GM23248 (cell line): Measurements from ENCODE around the gene MPPED1. TPM values are rescaled to one million over a fixed set of nuclear protein-coding genes. Genes with fewer than 3 reads are reported as not detected.
A peak's percentile ranks its signal among the peaks of the same experiment; 100 is the strongest.

Experiments used
- DNase-seq: peaks from one replicate; pipeline ENCODE4 v3.0.0-alpha.2; 2015
- H2AFZ ChIP-seq: fragments of 200-600 bp; sonication (generic); 2 replicates; pipeline ENCODE4 v1.6.1; 2016; ENCODE audit warnings: antibody characterized with exemption
- H3F3A ChIP-seq: fragments of 200-600 bp; sonication (generic); 2 replicates; pipeline ENCODE4 v1.6.1; 2016; ENCODE audit warnings: mild to moderate bottlenecking, antibody characterized with exemption, mixed run types; ENCODE audit not compliant: insufficient read depth
- H3K27ac ChIP-seq: fragments of 200-600 bp; sonication (generic); 2 replicates; pipeline ENCODE4 v1.5.1; 2016; ENCODE audit warnings: mild to moderate bottlenecking
- H3K27me3 ChIP-seq: fragments of 200-600 bp; sonication (generic); replicated peaks from 2 replicates; pipeline ENCODE4 v1.6.1; 2016; ENCODE audit warnings: mild to moderate bottlenecking; ENCODE audit not compliant: insufficient read depth
- H3K36me3 ChIP-seq: fragments of 200-600 bp; sonication (generic); 2 replicates; pipeline ENCODE4 v1.6.1; 2016; ENCODE audit warnings: low read depth, mild to moderate bottlenecking
- H3K4me1 ChIP-seq: fragments of 200-600 bp; sonication (generic); 2 replicates; pipeline ENCODE4 v1.6.1; 2016; ENCODE audit warnings: mild to moderate bottlenecking; ENCODE audit not compliant: insufficient read depth
- H3K4me2 ChIP-seq: fragments of 200-600 bp; sonication (generic); one replicate; pipeline ENCODE4 v1.6.1; 2016; ENCODE audit warnings: mild to moderate bottlenecking; ENCODE audit not compliant: unreplicated experiment
- H3K4me3 ChIP-seq: fragments of 200-600 bp; sonication (generic); 2 replicates; pipeline ENCODE4 v1.5.1; 2016; ENCODE audit warnings: mild to moderate bottlenecking
- H3K79me2 ChIP-seq: fragments of 200-600 bp; sonication (generic); 2 replicates; pipeline ENCODE4 v1.6.1; 2016; ENCODE audit warnings: mild to moderate bottlenecking; ENCODE audit not compliant: insufficient read depth
- H3K9ac ChIP-seq: fragments of 200-600 bp; sonication (generic); 2 replicates; pipeline ENCODE4 v1.6.1; 2016; ENCODE audit warnings: mild to moderate bottlenecking
- H3K9me2 ChIP-seq: fragments of 200-600 bp; sonication (generic); 2 replicates; pipeline ENCODE4 v1.6.1; 2016; ENCODE audit warnings: mixed run types, mild to moderate bottlenecking, moderate library complexity; ENCODE audit not compliant: insufficient read depth
- H3K9me3 ChIP-seq: fragments of 200-600 bp; sonication (generic); one replicate; pipeline ENCODE4 v1.6.1; 2017; ENCODE audit warnings: low read depth
- H4K20me1 ChIP-seq: fragments of 200-600 bp; sonication (generic); 2 replicates; pipeline ENCODE4 v1.6.0; 2016; ENCODE audit not compliant: insufficient read depth
- EZH2 ChIP-seq: fragments of 200-600 bp; sonication (generic); IDR thresholded peaks from 2 replicates; pipeline ENCODE4 v1.6.1; 2018; ENCODE audit warnings: antibody characterized with exemption, mild to moderate bottlenecking; ENCODE audit not compliant: insufficient read depth, poor library complexity, severe bottlenecking
- EZH2phosphoT487 ChIP-seq: fragments of 200-600 bp; sonication (generic); IDR thresholded peaks from 2 replicates; pipeline ENCODE4 v1.6.1; 2018; ENCODE audit warnings: antibody characterized with exemption, moderate library complexity, mild to moderate bottlenecking, low read depth; ENCODE audit not compliant: insufficient read depth
- WGBS, 2 experiments: methylation state at CpG; one replicate each; pipeline ENCODE4 v1.1.6; 2015 to 2017; ENCODE audit warnings: low lambda C conversion rate in 2 of 2, low coverage in 1 of 2; ENCODE audit errors: missing lambda C conversion rate in 2 of 2; 5-methylcytosine and 5-hydroxymethylcytosine counted together
- in situ Hi-C: fragments of 300-500 bp; cut with MboI; formaldehyde crosslinking; loops from 2 replicates; pipeline ENCODE4 v1.15.0; 2020
- polyA plus RNA-seq: library from polyadenylated mRNA; unstranded; fragments of >200 nt; fragmentation: Nextera tagmentation; extraction: Ambion mirVana; gene quantifications from 2 replicates; pipeline ENCODE4 v1.2.1, GENCODE V29; 2016
- total RNA-seq: library from RNA; depleted of rRNA; stranded (reverse); fragments of >200 nt; shearing (Covaris generic); gene quantifications from 2 replicates; pipeline ENCODE4 v1.2.3, GENCODE V29; 2014

Gene MPPED1
- total and polyA plus RNA-seq, 2 experiments from 2014 or later, result not detected

DNA sequence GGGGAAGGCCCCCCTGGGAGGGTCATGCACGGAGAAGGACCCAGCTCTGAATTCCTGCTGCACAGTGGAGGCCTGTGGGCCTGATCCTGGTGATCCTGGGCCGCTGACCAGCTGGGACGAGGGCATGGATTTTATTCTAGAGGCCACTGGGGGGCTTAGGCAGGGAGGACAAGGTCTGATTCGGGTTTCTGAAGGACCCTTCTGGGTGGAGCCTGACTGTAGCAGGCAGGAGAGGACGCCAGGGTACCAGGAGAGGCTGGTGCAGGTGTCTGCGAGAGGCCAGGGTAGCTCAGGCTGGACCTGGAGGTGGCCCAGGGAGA, 31.3 kb downstream of the MPPED1 start:
- DNase-seq, result no peak
- H3F3A ChIP-seq, result no peaks in the 10 kb centered on the region

DNA sequence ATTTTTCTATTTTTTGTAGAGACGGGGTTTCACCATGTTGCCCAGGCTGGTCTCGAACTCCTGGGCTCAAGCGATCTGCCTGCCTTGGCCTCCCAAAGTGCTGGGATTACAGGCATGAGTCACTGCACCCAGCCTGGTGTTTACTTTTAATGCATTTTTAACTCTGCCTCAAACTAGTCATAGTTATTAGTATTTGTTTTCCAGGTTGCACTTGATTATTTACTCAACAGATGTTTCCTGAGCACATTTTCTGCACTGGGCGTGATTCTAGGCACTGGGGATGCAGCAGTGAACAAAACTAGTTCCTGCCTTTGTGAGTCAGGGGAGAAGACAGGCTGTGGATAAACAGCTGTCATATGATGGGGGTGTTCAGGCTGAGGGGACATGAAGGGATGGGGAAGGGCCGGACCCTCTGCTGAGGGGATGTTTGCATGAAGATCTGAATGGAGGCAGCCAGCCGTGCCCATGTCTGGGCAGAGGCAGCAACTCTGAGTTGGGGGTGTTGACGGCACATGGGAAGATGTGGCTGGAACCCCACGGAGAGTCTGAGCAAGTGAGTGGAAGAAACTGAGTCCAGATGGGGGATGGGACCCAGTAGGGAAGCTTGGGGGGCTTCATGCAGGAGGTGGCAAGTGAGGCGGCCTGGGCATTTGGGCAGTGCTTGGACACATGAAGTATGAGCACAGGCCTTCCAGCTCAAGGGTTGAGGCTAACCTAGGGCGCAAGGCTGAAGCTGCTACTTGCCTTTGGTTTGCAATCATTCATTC, 34.4 kb downstream of the MPPED1 start:
- 59 to 62% methylated on average over 9 to 10 of the region's 10 CpGs for WGBS, 2 experiments
- no peak for DNase-seq
- Histone ChIP-seq H3K9me2 (no peaks in the 10 kb centered on the region), H3K4me1 (no peaks in the 10 kb centered on the region), H3K9ac (no peak overlapping the region), H3K9me3 (no peaks in the 10 kb centered on the region), H4K20me1 (no peaks in the 10 kb centered on the region), H3K27me3 (0 out of 2 replicates have a peak, but pooled peaks cover 14% of the 10 kb centered on the region), H3K4me2 (no peak overlapping the region), H3K27ac (no peak overlapping the region), H3F3A (no peaks in the 10 kb centered on the region), H3K79me2 (no peaks in the 10 kb centered on the region), H3K4me3 (no peak overlapping the region), H2AFZ (no peak overlapping the region), H3K36me3 (no peaks in the 10 kb centered on the region)
- in situ Hi-C loops, result no loop called here
- TF ChIP-seq EZH2phosphoT487 (no peak), EZH2 (no peak)

More for the DNA sequence above, 31.3 kb downstream of the MPPED1 start:
- H3K4me1 ChIP-seq, result no peaks in the 10 kb centered on the region
- in situ Hi-C loops, result no loop called here
- no peaks in the 10 kb centered on the region for H3K79me2 ChIP-seq
- no peaks in the 10 kb centered on the region for H3K9me2 ChIP-seq
- 0 out of 2 replicates have a peak, but pooled peaks cover 15% of the 10 kb centered on the region for H3K27me3 ChIP-seq
- H3K4me3 ChIP-seq, result no peak overlapping the region
- WGBS, 2 experiments, result 15 to 34% methylated on average over 6 of the region's 6 CpGs
- no peaks in the 10 kb centered on the region for H4K20me1 ChIP-seq
- H3K36me3 ChIP-seq, result no peaks in the 10 kb centered on the region
- no peaks in the 10 kb centered on the region for H3K9me3 ChIP-seq
- no peak for TF ChIP-seq EZH2phosphoT487
- no peak for TF ChIP-seq EZH2
- no peak overlapping the region for H3K4me2 ChIP-seq
- no peak overlapping the region for H2AFZ ChIP-seq
- H3K27ac ChIP-seq, result no peak overlapping the region
- no peak overlapping the region for H3K9ac ChIP-seq

DNA sequence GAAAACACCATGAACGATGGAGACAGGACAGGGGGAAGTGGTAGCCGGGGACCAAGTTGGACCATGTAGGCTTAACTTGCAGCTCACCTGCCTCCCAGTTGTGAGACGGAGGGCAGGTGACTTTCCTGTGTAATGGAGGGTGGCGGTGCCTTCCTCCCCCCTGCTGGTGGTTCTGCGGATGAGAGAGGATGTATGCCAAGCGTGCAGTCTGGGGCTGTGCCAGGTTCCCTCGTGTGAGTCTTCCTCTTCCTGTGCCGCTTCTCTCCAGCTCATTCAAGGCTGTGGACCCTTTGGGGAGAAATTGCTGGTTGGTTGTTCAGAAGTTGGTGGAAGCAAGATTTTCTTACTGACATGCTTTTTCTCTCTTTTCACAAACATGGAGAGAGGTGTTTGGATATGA, 35.1 kb downstream of the MPPED1 start:
- Histone ChIP-seq H3K9me2 (no peaks in the 10 kb centered on the region), H3F3A (no peaks in the 10 kb centered on the region), H2AFZ (no peak overlapping the region), H3K36me3 (no peaks in the 10 kb centered on the region), H3K4me2 (no peak overlapping the region), H3K4me3 (no peak overlapping the region), H3K27ac (no peak overlapping the region), H4K20me1 (no peaks in the 10 kb centered on the region), H3K4me1 (no peaks in the 10 kb centered on the region), H3K79me2 (no peaks in the 10 kb centered on the region), H3K27me3 (0 out of 2 replicates have a peak, but pooled peaks cover 7% of the 10 kb centered on the region), H3K9ac (no peak overlapping the region), H3K9me3 (no peaks in the 10 kb centered on the region)
- TF ChIP-seq EZH2phosphoT487, result no peak
- DNase-seq, result peak; percentile 5
- in situ Hi-C loops, result no loop called here
- WGBS, 2 experiments, result 27 to 30% methylated on average over 7 to 8 of the region's 8 CpGs

DNA sequence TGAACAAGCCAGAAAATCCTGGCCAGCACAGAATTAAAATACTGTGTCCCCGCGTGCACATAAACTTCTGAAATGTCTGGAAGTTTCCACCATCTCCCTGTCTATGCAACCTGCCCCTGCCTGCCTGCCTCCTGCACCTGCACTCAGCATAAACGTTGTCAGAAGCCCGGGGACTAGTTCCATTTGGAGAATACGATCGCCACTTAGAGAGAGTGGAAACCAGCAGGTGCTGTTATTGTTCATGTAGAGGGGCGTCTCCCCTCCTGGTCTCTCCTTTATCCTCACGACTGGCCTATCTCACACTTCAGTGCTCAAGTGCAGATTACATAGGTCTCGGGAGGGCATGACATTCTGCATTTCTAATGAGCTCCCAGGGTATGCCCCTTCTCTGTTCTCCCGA, 35.6 kb downstream of the MPPED1 start:
- 48 to 55% methylated on average over 10 of the region's 10 CpGs for WGBS, 2 experiments
- H3K9me3 ChIP-seq, result no peaks in the 10 kb centered on the region
- H3K4me2 ChIP-seq, result no peak overlapping the region
- no peak overlapping the region for H2AFZ ChIP-seq
- no peaks in the 10 kb centered on the region for H3K9me2 ChIP-seq
- DNase-seq, result no peak
- H3K4me3 ChIP-seq, result no peak overlapping the region
- no peaks in the 10 kb centered on the region for H3K79me2 ChIP-seq
- no peak overlapping the region for H3K27ac ChIP-seq
- H3F3A ChIP-seq, result no peaks in the 10 kb centered on the region
- H4K20me1 ChIP-seq, result no peaks in the 10 kb centered on the region
- in situ Hi-C loops, result no loop called here
- no peaks in the 10 kb centered on the region for H3K4me1 ChIP-seq
- H3K27me3 ChIP-seq, result 0 out of 2 replicates have a peak, but pooled peaks cover 3% of the 10 kb centered on the region
- H3K9ac ChIP-seq, result no peak overlapping the region
- H3K36me3 ChIP-seq, result no peaks in the 10 kb centered on the region
- TF ChIP-seq EZH2phosphoT487 (no peak), EZH2 (no peak)
